GM12873 (cell line): ENCODE data around the gene MYO19.

Experiments
- TF ChIP-seq, protein P1 (sequence below): IDR thresholded peaks from 2 replicates; pipeline ENCODE4 v1.5.1; 2012; ENCODE audit warnings: low read depth, mild to moderate bottlenecking, moderate library complexity, low read length, control low read depth; ENCODE audit not compliant: insufficient read depth; ENCODE audit errors: missing control alignments

MYO19 gene

GRCh38 chr17:36542755-36543154, 8.1 kb upstream of the MYO19 start:
- TF ChIP-seq, protein P1, sequence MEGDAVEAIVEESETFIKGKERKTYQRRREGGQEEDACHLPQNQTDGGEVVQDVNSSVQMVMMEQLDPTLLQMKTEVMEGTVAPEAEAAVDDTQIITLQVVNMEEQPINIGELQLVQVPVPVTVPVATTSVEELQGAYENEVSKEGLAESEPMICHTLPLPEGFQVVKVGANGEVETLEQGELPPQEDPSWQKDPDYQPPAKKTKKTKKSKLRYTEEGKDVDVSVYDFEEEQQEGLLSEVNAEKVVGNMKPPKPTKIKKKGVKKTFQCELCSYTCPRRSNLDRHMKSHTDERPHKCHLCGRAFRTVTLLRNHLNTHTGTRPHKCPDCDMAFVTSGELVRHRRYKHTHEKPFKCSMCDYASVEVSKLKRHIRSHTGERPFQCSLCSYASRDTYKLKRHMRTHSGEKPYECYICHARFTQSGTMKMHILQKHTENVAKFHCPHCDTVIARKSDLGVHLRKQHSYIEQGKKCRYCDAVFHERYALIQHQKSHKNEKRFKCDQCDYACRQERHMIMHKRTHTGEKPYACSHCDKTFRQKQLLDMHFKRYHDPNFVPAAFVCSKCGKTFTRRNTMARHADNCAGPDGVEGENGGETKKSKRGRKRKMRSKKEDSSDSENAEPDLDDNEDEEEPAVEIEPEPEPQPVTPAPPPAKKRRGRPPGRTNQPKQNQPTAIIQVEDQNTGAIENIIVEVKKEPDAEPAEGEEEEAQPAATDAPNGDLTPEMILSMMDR, result no peak

- TF ChIP-seq, protein P1, result no peak
Observed at GRCh38 chr17:36540696-36541095, 6.0 kb upstream of the MYO19 start.

DNA sequence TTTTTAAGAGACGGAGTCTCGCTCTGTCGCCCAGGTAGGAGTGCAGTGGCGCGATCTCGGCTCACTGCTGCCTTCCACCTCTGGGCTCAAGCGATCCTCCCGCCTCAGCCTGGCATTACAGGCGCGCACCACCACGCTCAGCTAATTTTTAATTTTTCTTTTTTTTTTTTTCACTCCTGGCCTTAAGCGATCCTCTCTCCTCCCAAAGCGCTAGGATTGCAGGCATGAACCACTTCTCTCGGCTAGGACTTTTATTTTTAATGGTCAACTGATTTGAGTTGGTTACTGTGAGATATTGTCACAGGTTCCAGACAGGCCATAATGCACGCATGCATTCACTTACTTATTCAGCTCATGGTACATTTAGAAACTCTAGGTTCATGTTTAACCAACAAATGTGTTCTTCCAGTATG, 1.0 kb upstream of the MYO19 start:
- TF ChIP-seq, protein P1, result no peak

GRCh38 chr17:36533935-36534839, 481 bp downstream of the MYO19 start:
- TF ChIP-seq, protein P1, result peak; percentile 86

DNA sequence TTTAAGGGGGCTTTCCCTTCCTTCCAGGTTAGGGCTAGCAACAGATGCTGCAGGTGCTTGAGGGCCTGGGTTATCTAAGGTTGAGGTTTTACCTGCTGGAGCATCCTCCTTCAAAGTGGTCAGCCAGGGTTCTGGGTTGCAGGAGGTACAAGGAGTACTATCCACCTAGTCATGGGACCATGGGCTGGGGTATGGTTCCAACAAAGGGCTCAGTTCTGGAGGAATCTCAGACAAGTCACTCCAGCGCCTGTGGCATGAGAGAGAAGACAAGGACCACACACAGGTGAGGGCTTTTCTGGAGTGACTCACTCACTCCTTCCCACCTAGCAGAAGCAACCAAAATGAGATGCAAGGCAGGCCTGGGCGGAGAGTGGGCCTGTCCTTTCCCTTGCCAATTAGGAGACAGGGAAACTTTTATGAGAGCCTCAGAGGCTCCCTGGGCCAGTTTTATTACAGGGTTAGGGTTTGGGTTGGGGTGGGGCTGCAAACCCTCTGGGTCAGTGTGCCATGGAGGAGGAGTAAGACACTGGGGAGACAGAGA, 2.2 kb downstream of the MYO19 start:
- TF ChIP-seq, protein P1, result no peak

DNA sequence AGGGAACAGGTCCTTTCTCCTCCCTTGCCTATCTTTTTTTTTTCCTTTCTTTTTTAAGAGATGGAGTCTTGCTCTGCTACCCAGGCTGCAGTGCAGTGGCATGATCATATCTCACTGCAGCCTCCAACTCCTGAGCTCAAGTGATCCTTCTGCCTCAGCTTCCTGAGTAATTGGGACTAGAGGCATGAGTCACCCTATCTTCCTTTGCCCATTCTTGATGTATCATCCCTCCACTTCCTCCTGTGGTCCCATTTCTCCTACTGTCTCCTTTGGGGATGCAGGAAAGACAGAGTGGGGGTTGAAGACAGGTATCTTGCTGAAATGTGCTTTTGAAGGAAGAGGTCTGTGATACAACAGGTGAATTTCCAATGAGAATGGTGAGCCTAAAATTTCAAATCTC, 5.5 kb downstream of the MYO19 start:
- TF ChIP-seq, protein P1, result no peak

GRCh38 chr17:36527621-36528250, 6.9 kb downstream of the MYO19 start:
- TF ChIP-seq, protein P1, result no peak
